Bone marrow (tissue), 2 donors: ENCODE data around the gene PTPRH.

Experiments
- DNase-seq, 2 donors: peaks; one replicate each; lab custom pipeline; 2025; lab: John Stamatoyannopoulos, UW

PTPRH gene

DNA sequence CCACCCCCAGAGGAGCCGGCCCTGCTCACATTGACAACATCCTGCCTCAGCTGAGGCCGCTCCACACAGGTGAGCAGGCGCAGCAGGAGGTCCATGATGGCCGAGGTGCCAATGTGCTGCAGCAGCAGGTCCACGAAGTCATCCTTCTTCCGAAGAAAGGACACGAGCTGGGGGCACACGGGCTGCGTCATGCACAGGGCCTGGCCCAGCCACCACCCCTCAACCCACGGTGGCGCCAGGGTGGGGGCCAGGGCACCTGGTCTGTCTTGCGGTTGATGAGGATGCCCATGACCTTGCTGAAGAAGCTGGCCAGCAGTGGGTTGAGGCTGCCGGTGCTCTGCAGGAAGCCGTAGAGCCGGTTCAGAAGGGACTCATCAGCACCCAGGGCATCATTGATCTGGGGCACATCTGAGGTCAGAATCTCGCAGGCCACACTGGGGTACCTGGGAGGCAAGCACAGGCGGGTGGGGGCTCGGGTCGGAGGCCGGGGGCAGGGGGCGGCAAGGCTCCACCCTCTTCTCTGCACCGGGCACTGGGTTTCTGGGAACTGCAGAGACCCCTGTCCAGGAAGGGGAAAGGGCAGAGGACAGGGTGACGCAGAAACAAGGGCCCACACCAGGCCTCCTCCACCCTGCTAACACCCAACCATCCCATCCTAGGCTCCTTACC is 36.1 kb upstream of the PTPRH start:
- DNase-seq, result no peak

DNA sequence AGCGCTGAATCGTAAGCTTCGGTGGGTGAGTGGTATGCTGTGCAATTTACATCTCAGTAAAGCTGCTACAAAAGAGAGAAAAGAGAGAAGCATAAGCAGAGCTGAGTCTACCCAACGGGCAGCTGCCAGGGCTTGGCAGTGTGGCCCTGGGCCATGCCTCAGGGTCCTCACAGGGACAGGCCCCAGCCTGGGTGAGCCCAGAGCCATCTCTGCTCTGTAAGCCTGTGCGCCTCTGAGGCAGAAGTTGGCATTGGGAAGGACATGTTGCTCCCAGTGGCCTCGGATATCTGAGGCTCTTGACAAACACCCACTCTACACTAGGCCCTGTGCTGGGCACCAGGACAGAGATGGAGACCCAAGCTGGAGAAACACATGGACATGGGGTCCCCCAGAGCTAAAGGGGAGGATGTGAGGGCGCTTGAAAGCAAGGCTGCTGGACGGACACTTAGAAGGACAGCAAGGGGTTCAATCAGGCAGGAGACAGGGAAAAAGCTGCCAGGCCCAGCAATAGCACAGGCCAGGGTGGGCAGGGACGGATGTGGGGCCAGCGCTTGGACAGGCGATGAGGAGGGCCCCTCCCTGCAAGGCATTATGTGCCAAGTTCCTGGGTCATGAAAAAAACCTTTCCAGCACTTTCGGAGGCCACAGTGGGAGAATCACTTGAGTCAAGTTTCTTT is 34.8 kb upstream of the PTPRH start:
- DNase-seq, result no peak

DNA sequence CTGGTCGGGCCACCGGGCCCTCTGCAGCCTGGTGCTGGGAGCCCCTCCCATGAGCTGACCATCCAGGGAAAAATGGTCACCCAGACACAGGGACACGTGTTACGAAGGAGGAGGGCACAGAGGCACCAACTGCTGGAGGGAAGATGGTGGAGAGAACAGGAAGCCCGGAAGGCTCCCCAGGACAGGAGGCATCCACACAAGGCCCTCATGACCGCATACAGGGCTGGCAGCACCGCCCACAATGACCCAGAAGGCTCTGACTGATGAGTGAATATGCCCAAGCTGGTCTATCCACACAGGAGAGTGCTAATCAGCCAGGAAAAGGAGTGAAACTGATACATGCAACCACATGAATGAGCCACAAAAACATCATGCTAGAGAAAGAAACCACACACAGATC is 33.2 kb upstream of the PTPRH start:
- DNase-seq, result no peak

DNA sequence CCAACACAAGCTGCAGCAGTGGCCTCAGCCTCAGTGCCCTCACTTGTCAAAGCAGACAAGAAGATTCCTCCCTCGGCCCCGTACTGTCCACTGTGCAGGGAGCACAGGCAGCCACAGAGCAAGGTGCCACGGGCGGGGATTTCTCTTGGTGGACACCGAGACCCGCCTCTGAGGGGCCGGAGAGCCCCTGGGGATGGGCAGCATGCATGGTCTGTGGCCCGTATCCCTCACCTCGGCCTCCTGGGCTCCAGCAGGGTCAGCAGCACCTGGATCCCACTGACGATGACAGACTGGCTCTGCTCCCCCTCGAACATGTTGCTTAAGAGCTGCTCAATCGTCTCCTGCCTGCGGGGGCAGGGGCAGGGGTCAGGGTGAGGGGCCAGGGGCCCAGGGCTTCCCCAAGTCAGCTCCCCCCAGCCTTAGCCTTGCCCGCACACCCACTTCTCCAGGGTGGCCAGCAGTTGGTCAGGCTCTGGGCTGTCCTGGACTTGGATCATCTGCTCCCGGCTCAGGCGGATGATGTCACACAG is 32.7 kb upstream of the PTPRH start:
- no peak for DNase-seq

DNA sequence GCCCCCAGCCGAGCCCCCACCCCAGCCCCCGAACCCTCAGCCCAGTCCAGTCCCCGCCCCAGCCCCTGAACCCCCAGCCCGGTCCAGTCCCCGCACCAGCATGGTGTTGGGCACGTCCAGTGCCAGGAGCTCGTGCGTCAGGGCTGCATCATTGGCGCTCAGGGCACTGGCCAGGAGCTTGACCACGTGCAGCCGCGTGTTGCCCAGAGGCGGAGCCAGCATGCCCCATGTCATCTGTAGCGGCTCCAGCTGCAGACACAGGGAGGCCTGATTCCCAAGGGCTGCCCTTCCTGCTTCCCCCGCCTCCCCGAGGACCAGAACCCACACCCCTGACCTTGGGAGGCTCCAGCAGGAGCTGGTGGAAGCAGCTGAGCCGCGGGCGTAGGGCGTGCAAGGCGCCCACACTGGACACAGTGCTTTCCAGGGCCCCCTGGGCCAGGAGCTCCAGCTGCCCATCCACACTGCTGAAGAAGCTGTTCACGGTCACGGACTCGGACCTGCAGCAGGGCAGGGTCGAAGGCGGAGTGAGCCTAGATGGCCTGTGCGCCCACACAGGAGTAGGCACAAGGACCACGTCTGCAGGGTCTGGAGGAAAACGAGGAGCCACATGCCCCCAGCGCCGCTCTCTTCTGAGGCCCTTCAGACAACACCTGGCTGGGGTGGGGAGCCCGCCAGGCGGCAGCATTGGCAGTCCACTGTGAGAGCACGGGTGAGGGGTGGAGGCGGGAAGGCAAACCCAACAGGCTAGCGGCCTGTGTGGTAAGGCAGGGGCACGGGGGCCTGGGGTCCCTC is 32.0 kb upstream of the PTPRH start:
- no peak for DNase-seq

DNA sequence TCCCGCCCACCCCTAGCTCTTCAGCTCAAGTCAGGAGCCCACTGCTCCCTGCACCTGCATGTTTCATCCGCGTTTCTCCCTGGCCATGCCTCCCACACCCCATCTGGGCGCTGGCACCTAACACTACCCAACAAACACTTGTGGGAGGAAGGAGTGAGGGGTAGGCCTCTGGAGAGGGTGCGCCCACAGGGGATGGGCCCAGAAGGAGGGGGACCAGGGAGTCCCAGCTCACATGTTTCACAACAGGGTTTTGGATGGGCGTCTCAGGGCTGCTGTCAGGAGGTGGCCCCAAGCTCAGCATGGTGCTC is 31.4 kb upstream of the PTPRH start:
- no peak for DNase-seq

DNA sequence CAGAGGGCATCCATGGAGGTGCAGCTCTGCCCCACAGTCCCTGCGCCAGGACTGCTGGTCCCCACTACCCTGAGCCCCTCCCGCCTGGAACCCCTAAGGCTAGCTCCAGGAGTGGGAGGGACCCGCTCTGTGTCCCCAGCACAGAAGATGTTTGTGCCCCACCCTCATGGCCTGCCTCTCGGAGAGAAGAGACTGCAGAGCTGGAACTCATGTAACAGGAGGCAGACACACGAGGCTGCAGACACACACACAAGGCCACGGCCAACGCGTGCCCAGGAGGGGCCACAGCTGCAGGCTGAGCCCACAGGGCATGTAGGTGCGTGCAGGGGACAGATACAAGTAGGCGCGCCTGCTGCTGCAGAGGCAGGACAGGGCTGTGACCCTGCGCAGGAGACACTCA is 29.7 kb upstream of the PTPRH start:
- DNase-seq, result no peak

DNA sequence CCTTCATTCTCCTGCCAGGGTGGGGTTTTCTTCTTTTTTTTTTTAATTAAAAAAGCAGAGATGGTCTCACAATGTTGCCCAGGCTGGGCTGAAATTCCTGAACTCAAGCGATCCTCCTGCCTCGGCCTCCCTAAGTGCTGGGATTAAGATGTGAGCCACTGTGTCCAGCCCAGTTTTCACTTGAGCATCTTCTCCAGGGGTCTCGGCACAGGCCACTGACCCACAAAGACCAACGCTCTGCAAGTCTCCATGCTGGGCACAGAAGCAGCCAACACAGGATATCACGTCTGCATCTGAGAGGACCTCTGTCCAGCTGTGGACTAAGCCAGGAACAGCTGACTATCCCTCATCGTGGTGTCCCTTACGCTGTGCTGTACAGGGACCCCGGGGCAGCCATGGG is 28.7 kb upstream of the PTPRH start:
- no peak for DNase-seq

DNA sequence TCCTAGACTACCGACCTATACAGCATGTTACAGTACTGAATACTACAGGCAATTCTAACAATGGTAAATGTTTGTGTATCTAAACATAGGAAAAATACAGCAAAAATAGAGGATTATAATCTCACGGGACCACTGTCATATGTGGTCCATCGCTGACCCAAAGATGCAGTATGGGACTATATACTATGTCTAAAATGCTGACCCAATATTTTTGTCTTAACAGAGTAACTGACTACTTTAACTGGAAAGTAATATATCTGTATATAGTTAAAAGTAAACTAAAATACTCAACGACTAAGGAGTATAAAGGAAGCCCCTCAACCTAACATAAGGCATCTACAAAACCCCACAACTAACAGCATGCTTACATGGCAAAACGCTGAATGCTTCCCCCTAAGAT is 23.7 kb upstream of the PTPRH start:
- no peak for DNase-seq

DNA sequence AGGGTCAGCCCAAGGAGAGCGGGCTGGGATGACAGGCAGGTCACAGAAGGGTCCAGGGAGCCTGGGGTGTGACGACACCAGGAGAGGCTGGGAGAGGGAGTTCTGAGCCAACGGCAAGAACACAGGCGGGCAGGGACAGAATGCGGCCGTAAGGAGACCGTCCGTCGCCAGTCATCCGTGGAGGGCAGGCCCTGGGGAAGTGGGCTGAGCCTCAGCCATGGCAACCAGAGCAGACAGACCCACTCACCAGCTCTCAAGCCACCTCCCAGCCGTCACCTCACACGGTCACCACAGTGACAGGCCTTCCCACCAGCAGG is 22.9 kb upstream of the PTPRH start:
- DNase-seq, result no peak

DNA sequence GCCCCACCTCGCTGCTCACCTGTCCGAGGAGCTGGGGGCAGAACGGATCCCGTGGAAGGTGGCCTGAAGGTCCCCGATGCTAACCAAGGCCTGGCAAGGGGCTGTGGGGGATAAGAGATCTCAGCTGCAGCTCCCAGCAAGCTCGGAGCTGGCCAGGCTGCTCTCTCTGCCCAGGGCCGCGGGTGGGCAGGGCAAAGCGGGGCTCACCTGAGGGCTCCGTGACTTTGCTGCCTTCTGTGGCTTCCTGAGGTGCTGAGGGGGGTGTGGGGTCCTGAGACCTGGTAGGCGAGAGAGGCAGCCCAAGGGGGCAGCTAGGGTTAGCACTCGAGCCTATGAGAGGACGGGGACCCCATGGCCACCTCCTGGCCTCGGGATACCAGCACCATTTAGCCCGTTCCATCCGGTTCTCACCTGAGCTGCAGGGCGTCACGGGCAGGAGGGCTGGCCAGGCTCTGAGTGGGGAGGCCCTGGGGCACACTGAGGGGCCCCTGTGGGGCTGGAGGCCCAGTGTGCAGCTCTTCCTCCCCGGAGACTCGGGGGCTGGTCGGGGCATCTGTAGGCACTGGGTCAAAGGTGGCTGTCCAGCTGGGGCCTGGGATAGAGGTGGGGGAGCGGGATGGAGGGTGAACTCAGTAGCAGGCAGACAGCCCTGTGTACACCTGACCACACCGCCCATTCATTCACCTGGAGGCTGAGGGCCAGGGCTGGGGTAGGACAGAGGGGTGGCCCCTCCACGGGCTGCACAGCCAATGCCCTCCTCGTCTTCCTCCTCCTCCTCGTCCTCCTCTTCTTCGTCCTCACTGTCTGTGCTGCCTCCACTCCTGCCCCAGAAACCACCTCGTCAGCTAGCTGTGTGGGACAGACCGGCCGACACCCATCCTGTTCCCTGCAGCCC is 22.3 kb upstream of the PTPRH start:
- no peak for DNase-seq

DNA sequence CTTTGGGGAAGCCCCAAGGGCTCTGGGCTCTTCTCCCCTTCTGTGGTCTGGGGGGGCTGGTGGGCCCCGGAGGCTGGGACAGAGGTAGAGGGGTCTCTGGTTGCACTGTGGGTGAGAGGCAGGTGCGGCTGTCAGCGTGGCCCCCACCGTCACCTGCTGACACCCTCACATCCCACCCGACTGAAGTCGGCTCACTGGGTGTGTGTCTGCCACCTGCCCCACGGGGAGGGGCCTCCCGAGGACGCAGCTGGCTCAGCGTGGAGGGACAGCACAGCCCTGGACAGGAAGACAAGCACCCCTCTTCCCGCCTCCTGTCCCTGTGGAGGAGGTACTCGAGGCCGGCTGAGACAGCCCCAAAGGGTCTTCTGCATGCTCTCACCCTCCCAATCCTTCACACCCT is 21.5 kb upstream of the PTPRH start:
- no peak for DNase-seq

DNA sequence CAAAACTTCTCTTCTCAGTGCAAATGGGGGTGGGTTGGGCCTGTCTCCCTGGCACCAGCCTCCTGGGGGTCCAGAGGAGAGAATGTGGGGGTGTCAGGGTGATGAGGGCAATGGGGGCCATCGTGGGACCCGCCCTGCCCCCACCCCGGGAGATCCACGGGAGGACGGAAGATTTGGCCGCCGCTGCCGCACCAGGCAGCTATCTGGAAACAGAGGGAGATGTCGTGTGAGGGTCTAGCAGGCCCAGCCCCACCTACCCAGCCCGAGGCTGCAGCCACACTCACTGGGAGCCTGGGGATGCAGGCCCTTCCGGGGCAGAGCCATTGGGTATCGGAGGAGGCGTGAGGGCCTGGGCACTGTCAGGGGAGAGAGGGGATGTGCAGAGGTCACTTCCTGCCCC is 21.0 kb upstream of the PTPRH start:
- no peak for DNase-seq

DNA sequence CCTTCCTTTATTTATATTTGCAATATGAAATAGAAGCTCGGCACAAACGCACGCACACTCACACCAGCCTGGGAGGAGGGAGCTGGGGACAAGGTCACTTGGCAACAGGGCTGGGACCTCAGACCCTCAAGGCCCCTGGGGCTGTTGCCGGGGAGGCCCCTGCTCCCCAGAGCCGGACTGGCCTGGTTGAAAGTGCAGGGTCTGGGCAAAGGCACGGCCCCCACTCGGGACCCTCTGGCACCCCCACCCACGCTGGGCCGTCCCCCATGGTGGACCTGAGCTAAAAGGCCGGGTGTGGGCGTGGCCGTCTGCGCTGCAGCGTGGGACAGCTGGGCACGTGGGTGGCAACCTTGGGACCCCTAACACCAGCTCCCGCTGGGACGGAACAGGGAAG is 20.5 kb upstream of the PTPRH start:
- no peak for DNase-seq

DNA sequence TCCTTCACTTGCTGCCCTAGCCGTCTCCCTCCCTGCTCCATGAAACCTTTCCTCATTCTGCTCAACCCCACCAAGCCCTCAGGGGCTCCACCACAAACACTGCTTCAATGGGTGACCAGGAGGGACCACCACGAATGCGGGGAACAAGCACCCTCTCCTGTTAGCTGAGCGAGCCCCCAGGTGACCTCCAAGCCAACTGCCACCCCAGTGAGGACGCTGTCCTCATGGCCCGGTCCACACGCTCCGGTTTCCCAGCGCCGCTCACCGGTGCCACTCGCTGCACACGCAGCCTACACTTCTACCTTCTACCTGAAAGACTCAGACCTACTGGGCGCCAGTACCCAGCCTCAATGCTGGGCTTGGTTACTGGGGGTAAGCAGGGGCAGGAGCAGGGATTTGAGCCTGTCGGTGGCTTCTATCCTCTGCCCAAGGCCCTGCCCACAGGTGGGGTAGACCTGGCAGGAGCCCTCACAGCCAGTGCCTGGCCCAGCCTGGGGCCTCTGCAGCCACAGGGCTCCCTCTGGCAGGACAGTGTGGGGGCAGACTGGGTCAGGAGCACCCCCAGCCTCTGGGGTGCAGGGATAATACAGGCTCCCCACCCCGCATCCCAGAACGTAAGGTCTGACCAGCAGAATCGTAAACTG is 20.0 kb upstream of the PTPRH start:
- DNase-seq, result no peak

DNA sequence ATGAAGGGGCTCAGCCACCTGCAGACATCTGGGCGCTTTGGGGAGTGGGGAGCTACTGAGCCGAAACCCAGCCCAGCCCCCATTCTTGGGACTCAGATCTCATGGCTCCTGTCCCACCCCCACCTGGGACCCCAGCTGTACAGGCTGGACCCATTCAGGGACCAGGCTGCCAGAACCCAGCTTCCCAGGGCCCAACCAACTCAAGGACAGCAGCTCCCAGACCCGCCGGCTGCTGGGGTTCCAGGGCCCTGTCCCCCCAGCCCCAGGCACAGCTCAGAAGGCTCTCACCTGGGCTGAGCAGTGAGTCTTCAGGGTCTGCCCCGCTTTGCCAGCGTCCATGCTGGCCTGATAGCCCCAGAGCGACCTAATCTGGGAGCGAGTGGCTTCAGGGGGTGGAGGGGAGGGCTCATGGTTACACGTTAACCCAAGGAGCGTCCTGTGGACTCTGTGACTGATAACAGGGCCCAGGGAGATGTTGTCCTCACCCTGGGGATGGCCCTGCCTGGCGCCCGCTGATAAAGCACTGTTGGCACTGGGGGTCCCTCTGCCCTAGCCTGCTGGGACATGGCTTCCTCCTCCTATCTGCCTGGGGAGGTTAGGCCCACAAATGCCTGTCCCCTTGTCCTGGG is 19.2 kb upstream of the PTPRH start, which contains the start of gene TMEM86B:
TMEM86B (minus strand) TSS at position 361 of the 629 bp plus-strand sequence; CDS start at position 339, 22 bp downstream.
- no peak for DNase-seq

DNA sequence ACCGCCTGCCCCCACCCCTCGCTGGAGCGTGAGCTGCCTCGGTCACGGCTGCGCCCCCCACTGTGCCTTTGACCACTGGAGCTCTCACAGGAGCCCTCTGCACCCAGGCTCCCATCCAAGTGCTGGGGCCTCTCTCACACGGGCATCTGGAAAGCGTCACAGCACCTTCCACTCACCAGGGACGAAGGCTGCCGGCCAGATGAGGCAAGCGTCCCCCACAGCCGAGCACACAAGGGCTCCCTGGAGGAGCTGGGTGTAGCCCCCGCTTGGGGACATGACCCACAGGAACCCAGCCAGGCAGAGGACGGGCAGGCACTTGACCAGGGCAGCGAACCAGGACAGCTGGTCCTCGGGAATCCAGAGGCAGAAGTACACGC is 18.7 kb upstream of the PTPRH start:
- DNase-seq, result no peak

DNA sequence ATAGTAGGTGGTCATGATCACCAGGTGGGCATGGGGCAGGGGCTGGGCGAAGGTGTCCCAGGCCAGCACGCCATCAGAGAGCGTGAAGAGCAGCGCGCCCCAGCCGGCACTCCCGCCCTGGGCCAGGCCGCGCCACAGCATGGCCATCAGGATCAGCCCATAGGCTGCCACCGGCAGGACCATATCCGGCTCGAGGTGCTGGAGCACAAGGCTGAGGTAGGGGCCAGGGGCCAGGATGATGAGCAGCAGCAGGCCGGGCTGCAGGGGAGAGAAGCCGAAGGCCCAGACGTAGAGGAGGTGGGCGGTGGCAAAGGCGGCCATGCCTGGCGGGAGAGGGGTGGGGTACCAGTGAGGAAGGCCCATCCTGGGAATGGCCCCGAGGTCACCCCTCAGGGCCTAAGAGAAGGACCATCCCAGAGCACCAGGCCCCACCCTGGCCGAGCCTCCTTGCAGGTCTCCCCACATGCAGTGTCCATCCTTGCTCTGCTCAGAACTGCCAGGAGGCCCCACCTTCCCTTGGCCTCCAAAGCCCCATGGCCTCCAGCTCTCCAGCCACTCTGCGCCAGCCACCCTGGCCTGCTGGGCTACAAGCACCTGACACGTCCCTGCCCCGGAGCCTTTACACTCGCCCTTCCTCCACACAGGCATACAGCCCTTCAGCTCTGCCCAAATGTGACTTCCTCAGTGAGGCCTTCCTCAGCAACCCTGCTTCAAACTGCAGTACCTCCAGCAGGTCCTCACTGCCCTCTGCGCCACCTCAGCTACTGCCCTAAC is 18.1 kb upstream of the PTPRH start:
- DNase-seq, result no peak

DNA sequence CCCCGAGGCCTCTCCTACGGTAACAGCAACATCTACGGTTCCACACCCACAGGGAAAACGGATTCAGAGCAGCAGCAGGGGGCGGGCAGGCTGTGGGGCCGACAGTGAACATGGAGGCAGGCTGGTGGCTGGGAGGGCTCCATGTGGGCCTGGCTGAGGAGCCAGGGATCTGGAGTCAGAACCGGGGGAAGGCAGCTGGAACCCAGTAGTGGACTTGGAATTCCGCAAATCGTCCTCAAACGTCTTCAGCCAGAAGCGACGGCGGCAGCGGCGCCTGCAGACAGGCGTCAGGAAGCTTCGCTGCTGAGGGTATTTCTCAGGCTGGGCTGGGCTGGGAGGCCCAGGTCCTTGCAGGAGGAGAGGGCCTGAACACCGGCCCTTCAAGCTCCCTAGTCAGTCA is 17.5 kb upstream of the PTPRH start:
- no peak for DNase-seq

DNA sequence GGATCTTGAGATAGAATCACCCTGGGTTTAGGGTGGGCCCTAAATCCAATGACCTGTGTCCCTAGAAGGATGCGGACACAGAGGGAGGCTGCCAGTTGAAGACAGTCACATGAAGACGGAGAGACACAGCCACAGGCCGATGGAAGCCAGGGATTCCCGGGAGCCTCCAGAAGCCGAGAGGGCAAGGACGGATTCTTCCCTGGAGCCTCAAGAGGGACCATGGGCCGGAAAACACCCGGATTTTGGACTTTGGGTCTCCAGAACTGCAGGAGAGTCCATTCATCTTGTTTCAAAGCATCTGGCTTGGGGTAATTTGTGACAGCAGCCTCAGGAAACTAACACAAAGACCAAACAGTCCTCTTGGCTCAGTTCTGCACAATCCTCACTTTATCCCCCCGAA is 17.0 kb upstream of the PTPRH start:
- no peak for DNase-seq
